Fibroblast of peridontal ligament (primary cell): ENCODE data around the gene BEGAIN.

Experiments
- DNase-seq: peaks from one replicate; pipeline ENCODE4 v3.0.0-alpha.2; 2010; ENCODE audit errors: extremely low read depth

The BEGAIN gene

DNA sequence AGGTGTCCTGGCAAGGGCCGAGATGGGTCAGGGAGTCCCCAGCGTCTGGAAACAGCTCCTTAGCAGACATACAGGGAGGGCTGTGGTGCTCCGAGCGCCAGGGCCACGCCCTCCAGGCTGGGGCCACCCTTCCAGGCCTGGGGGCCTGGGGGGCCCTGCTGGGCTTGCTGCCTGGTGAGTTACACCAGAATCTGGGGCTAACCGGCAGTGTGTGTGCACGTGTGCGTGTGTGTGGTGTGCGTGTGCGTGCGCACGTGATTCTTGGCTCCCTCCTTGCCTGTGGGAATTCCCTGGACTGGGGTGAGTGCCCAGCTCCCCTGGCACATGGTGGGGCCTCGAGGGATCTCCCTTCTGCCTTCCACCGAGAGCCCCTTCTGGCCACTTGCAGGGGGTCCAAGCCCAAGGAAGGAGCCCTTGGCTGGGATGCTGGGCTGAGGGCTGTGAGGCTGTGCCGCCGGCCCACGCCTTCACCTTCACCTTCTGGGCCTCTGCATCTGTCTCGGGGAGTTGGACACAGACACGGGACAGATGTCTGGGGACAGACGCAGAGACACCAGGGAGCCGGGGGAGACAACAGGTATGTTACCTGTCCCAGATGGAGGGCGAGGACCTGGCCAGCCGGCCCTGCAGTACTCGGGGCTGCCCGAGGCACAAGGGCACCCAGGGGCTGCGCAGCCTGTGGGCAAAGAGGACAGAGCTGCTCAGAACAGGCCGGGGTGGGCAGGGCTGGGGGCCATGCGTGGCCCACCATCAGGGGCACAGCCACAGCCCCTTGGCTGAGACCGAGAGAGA, 37.2 kb downstream of the BEGAIN start:
- DNase-seq = no peak

DNA sequence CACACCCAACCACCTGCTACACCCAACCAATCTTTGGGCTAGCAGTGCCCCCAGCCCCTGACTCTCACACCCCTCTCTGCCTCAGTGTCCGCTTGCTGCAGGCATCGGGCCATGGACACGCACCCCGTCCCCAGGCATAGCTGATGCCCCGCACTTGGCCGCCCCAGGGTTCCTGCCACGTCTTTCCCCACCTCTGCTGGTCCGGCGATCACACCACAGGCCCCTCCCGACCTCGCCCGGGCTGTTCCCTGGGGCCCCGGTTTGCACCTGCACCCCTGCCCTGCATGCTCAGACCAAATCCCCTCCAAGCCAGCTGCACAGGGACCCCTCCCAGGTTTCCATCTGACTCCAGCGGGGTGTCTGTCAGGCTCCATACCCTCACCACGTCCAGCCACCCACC, 38.3 kb downstream of the BEGAIN start:
- DNase-seq = no peak

DNA sequence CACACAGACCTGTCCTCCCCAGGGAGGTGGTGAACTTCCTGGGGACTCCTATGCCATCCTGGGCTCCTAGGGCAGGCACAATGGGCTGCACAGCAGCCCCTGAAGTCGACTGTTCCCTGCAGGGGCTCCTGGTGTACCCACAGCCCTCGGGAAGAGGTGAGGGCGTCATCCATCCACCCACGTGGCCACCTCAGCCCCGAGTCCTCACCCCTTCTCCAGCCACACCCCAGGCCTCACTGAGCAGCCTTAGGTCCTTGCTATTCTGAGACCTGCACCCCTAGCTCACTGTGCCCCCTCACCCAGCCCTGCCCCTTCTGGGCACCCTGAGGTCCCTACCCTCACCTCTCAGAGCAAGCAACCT, 38.9 kb downstream of the BEGAIN start:
- no peak for DNase-seq

- DNase-seq = peak; percentile 63
Observed at GRCh38 chr14:100547633-100548294, 39.5 kb downstream of the BEGAIN start.

DNA sequence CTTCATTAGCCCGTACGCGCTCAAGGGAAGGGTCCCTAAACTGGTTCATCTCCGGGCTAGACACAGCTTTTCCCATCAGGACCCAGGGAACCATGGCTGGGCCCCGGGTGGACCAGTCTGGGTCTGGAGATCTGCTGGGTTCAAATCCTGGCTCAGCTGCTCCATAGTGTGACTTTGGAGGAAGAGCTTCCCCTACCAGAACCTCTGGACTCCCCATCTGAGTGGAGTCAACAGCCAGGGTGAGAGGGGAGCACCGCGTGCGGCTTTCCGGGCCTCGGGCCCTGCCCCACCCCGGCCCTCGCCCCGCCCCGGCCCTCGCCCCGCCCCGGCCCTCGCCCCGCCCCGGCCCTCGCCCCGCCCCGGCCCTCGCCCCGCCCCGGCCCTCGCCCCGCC, 41.2 kb downstream of the BEGAIN start:
- DNase-seq = no peak

DNA sequence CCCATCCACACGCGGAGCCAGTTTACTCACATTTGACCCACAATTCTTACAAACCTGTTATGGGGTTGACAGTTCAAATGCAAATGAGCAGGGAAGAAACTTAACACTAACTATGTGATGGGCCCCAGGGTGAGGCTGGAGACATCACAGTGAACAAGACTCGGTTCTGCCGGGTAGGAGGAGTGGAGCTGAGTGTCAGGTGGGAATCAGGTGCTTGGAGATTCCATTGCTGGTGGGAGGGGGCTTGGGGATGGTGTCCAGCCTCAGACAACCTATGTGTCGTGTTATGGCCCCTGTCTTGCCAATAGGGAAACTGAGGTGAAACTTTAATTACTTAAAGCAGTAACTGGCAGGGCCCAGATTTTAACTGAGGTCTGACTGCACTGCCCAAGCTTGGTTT, 41.9 kb downstream of the BEGAIN start:
- DNase-seq = no peak

DNA sequence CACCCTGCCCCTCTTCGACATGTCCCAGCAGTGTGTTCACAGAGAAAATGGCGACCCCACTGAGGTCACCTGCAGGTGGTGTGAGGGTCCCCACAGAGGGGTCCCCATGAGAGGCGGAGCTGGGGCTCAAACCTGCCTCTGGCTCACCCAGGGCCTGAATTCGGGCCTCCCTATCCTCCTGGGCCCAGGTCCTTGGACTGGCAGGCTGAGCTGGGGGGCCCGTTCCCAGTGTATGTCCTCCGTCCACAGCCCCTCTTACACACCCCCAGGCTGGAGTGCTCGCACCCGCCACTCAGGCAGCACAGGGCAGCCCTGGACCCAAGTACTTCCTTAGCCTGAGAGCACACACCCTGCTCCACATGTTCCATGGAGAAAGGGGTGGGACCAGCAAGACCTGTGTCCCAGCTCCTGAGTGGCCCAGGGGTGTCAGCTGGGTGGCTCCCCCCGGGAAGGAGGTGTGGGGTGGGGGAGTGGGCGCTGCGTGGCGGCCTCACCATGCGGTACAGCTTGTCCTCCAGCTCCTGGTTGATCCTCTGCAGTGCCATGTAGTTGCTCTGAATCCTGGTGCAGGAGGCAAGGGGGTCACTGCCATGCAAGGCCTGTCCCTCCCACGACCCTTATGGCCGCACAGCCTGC, 42.6 kb downstream of the BEGAIN start:
- DNase-seq = no peak

DNA sequence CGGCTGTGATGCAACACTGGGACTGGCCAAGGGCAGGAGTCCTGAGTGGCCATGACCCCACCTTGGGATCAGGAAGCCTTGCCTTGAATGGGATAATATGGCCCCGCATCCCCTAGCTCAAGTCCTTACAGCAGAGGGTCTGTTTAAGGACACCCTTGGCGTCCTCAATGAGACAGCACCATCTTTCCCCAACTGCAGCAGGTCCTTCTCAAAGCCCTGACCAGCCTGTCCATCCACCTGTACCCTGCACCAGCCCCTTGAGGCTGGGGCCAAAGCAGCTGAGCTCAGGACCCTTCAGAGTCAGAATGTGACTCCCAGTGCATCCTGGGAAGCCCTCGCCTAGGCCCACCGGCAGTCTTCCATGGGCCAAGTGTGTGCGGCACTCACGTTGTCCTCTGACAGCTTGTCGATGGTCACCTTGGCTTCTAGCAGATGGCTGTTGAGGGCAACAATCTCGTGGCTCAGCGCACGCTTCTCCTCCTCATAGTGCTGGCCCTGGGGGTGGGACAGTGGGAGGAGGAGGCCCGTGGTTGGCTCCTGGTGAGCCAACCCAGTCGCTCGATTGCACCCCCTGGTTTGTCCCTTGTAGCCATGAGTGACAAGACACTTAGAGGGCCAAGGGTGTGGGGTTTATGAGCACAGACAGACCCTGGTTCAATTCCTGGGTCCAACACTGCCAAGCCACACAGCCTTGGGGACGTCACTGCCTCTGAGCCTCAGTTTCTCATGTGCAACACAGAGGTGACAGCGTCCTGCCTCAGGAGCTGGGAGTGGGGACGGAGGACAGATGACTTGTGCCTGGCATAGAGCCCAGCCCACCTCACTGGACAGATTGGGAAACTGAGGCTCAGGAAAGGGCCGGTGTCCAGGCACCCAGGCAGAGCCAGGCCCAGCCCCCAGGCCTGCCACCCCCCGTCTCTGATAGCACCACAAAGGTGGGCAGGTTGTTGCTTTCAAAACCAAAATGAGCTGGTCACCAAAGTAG, 43.5 kb downstream of the BEGAIN start:
- DNase-seq = no peak

GRCh38 chr14:100542619-100543205, 44.5 kb downstream of the BEGAIN start:
- DNase-seq = no peak

DNA sequence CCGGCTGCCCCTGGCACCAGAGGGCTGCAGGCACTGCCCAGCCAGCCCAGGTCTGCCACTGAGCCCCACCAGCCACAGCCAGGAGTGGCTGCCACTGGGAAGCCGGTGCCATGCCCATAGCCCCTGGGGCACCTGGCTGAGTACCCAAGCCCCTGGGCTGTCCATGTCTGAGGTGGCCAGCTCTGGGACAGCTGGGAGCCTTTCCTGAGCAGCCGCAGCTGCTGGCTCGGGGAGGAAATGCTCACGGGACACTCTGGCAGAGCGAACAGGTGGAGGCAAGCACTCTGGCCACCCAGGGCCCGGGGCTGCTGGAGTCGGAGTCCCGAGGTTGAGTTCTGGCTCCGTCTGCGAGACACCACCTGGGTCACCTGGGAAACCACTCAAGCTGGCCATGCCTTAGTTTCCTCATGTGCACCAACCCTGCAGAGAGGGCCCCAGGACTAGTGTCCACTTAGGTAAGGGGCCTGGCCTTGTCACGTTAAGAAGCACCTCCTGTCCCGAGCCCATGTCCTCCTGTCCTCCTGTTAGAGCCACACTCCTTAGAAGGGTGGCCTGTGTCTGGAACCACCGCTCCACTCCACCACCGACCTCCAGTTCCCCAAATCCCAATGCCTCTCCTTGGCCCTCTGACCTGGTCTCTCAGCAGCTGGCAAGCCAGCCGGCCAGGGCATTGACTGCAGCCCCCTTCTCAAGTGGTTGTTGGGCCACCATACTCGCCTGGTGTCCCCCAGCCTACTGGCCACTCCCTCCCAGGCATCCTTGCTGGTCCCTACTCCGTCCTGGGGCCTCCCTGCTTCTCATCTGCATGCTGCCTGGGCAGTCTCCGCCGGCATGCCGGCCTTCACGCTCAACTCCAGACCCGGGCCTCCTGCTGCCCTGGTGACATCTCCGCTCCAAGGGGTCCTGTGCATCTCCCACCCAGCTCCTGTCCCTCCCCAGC, 45.3 kb downstream of the BEGAIN start:
- DNase-seq = no peak

DNA sequence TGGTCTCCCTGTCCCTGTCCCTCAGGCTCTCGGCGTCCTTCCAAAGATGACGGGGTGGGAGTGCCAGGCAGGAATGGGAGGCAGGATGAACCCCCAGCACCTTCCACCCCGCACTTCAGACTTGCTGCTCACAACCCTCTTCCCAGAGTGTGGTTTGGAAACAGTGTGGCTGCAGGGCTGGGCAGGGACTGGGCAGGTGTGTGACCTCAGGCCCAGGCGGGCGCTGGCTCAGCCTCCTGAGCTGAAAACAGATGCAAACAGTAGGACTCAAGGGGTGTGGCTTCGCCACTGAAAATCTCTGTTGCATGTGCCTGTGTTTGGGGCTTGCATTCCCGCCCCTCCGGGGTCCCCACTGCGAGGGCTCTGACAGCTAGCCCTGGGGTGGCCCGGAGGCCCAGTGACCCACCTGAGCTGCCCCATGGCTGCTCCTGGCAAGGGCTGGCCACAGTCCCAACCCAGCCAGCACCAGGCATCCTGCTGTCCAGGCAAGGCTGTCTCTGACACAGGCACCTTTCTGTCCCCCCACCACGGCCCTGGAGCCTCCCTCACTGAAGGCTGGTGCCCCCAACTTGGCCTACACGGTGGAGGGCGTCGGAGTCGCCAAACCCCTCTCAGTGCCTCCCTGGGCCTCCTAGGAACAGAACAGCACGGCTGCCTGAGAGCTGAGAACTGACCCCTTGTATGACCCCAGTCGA, 46.1 kb downstream of the BEGAIN start:
- no peak for DNase-seq

- DNase-seq = no peak
Observed at GRCh38 chr14:100540141-100540925, 46.9 kb downstream of the BEGAIN start.

- no peak for DNase-seq
Observed at GRCh38 chr14:100539766-100540140, 47.5 kb downstream of the BEGAIN start.

GRCh38 chr14:100539003-100539660, 48.1 kb downstream of the BEGAIN start:
- DNase-seq = no peak

DNA sequence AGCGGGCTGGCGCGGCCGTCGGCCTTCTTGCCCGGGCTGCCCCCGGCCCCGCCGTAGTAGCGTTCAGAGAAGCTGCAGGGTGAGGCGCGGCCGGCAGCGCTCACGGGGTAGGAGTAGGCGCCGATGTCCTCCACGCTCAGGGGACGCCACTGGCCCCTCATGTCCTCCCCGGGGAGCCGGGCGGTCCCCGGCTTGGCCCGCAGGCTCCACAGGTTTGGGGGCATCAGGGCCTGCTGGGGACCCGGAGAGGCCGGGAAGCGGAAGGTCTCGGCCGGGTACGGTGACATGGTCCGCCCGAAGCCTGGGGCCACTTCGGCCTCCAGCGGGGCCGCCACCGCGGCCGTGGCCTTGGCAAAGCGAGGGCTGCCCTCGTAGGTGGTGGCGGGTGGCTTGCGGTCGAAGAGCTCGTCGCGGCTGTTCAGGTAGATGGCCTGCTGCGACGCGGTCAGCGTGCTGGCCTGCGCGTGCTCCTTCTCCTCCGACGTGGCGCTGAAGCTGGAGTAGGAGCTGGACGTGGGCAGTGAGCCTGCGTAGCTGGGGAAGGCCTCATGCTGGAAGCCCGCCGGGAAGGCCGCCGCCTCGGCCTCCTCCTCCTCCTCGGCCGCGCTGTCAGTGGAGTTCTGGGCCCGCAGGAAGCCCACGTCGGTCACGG, 48.7 kb downstream of the BEGAIN start:
- no peak for DNase-seq

GRCh38 chr14:100537446-100538350, 49.5 kb downstream of the BEGAIN start:
- DNase-seq = no peak
